ENCODE measurements around the gene ADAMTS1.
A peak's percentile ranks its signal among the peaks of the same experiment; 100 is the strongest.

ADAMTS1 gene

GRCh38 chr21:26852423-26852822 is 7.2 kb upstream of the ADAMTS1 start:
- H3K4me3 ChIP-seq (ENCODE audit: low read depth, low read length): no peak overlapping the region
- no peaks in the 10 kb centered on the region for H3K36me3 ChIP-seq (ENCODE audit: control insufficient read depth in 2 of 2, insufficient read depth in 1 of 2, low read length in 2 of 2)
- no peaks in the 10 kb centered on the region for H3K9me3 ChIP-seq (ENCODE audit: control insufficient read depth, insufficient read depth, low read depth, low read length)
- ChIA-PET CTCF (interaction anchor here (0.6 to 4.2 kb wide), 5 partner anchors 191 to 852 kb away, joined by 3 to 76 read pairs (median 3); no protein-coding TSS in a partner anchor), POLR2A (no interaction called here)
- H3K4me1 ChIP-seq (ENCODE audit: control insufficient read depth, insufficient read depth, low read length): no peaks in the 10 kb centered on the region; the same call in 1 of the 2 replicates
- no peak for TF ChIP-seq ZNF37A (tag by site-specific recombination; IDR thresholded peaks at IDR 0.05)
- TF ChIP-seq ZNF302 (tag by site-specific recombination; IDR thresholded peaks at IDR 0.05; ENCODE audit: low read depth): no peak
- no peak for TF ChIP-seq ZNF654 (tag by site-specific recombination; IDR thresholded peaks at IDR 0.05; ENCODE audit: low read depth)
- TF ChIP-seq ZNF624 (tag by site-specific recombination; IDR thresholded peaks at IDR 0.05): no peak
- TF ChIP-seq ZNF48 (tag by site-specific recombination; IDR thresholded peaks at IDR 0.05): no peak
- H3K27ac ChIP-seq (ENCODE audit: extremely low read depth, low read depth, low read length): no peak overlapping the region

DNA sequence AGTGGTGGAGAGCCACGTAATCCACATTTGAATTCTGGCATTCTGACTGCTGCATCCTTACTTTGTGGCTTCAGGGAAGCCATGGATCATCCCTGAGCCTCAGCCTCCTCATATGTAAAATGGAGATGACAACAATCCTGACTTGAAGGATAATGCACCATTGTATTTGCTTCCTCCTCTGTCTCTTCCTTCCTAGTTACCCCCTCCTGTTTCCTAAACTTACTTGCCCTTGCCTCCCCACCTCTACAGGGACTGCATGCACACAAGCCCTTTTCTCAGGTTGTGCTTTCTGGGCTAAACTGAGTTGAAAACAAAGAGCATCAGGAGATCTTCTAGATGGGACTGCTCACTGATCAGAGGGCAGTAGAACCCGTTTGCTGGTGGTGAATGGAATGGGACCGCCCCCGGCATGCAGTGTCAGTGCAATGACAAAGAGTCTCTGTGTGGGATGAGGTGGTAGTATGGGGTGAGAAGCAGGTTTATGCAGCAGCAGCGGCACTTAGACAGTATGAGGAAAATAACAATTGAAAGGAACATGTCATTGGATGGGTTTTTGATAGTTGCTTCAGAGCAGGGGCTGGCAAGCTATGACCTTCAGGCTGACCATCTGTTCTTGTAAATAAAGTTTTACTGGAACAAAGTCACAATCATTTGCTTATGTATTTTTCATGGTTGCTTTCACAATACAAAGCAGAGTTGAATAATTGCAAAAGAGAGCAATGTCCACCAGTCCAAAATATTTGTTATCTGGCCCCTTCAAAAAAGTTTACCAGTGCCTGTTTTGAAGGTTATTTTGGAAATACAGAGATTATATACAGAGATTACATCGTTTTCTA is 6.1 kb upstream of the ADAMTS1 start:
- Histone ChIP-seq H3K4me3 (ENCODE audit: low read depth, low read length) (no peak overlapping the region), H3K9me3 (ENCODE audit: control insufficient read depth, insufficient read depth, low read depth, low read length) (no peaks in the 10 kb centered on the region), H3K27ac (ENCODE audit: extremely low read depth, low read depth, low read length) (no peak overlapping the region), H3K36me3 (ENCODE audit: control insufficient read depth in 2 of 2, insufficient read depth in 1 of 2, low read length in 2 of 2) (no peaks in the 10 kb centered on the region), H3K4me1 (ENCODE audit: control insufficient read depth, insufficient read depth, low read length) (no peaks in the 10 kb centered on the region; the same call in 1 of the 2 replicates)
- CTCF ChIA-PET: interaction anchor here (0.5 to 4.2 kb wide), 26 partner anchors 9 to 1894 kb away, joined by 3 to 76 read pairs (median 4); no protein-coding TSS in a partner anchor
- TF ChIP-seq EGR2 (tag by site-specific recombination; IDR thresholded peaks at IDR 0.05; ENCODE audit: low read depth) (peak; percentile 36; the same call in 1 of the 2 replicates), ZFP41 (tag by site-specific recombination; IDR thresholded peaks at IDR 0.05; ENCODE audit: borderline replicate concordance) (no peak), ZFHX2 (tag by site-specific recombination; conservative IDR thresholded peaks at IDR 0.05) (0 out of 2 replicates have a peak, but pooled peaks have one; percentile 15)
- POLR2A ChIA-PET: no interaction called here

DNA sequence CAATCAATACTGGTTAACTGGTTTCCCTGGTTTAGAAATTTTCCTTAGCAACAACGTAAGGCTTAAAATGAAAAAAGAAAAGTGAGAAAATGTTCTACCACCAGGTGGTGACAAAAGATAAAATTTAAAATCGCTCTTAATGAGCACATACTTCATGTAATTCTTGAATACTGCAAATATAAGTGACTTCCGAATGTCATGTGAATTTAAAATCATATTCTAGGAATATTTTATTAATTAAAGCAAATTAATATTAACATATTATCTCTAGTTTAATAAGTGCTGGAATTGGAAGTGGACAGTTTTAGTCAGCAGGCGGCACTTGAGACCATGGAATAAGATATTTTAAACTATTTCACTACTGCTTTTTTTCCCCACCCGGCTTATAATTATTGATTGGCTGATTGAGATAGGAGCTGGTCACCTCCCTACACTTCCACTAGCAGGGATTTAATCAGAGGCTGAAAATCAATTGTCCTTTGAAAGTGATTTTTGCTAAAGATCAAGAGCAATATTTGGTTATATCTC is 5.0 kb upstream of the ADAMTS1 start:
- H3K4me3 ChIP-seq (ENCODE audit: low read depth, low read length): no peak overlapping the region
- H3K9me3 ChIP-seq (ENCODE audit: control insufficient read depth, insufficient read depth, low read depth, low read length): no peaks in the 10 kb centered on the region
- no peak overlapping the region for H3K27ac ChIP-seq (ENCODE audit: extremely low read depth, low read depth, low read length)
- CTCF ChIA-PET: interaction anchor here (0.5 to 4.2 kb wide), 40 partner anchors 8 to 1895 kb away, joined by 3 to 76 read pairs (median 3); no protein-coding TSS in a partner anchor
- H3K36me3 ChIP-seq (ENCODE audit: control insufficient read depth in 2 of 2, insufficient read depth in 1 of 2, low read length in 2 of 2): no peaks in the 10 kb centered on the region
- POLR2A ChIA-PET: no interaction called here
- no peaks in the 10 kb centered on the region; the same call in 1 of the 2 replicates for H3K4me1 ChIP-seq (ENCODE audit: control insufficient read depth, insufficient read depth, low read length)
- TF ChIP-seq, protein P1, sequence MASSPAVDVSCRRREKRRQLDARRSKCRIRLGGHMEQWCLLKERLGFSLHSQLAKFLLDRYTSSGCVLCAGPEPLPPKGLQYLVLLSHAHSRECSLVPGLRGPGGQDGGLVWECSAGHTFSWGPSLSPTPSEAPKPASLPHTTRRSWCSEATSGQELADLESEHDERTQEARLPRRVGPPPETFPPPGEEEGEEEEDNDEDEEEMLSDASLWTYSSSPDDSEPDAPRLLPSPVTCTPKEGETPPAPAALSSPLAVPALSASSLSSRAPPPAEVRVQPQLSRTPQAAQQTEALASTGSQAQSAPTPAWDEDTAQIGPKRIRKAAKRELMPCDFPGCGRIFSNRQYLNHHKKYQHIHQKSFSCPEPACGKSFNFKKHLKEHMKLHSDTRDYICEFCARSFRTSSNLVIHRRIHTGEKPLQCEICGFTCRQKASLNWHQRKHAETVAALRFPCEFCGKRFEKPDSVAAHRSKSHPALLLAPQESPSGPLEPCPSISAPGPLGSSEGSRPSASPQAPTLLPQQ (tag by site-specific recombination; IDR thresholded peaks at IDR 0.05): no peak
- TF ChIP-seq OVOL3 (tag by site-specific recombination; IDR thresholded peaks at IDR 0.05) (no peak), RBAK (tag by site-specific recombination; IDR thresholded peaks at IDR 0.05) (no peak), ZNF654 (tag by site-specific recombination; IDR thresholded peaks at IDR 0.05; ENCODE audit: low read depth) (peak; percentile 83), ZNF146 (tag by site-specific recombination; IDR thresholded peaks at IDR 0.05) (no peak), PRDM10 (tag by site-specific recombination; IDR thresholded peaks at IDR 0.05) (no peak), ZNF202 (tag by site-specific recombination; IDR thresholded peaks at IDR 0.05; ENCODE audit: borderline replicate concordance) (no peak), ZNF133 (tag by site-specific recombination; IDR thresholded peaks at IDR 0.05) (no peak), ZNF707 (tag by site-specific recombination; IDR thresholded peaks at IDR 0.05) (no peak), ZNF660 (tag by site-specific recombination; IDR thresholded peaks at IDR 0.05) (no peak), GLIS1 (tag by site-specific recombination; IDR thresholded peaks at IDR 0.05) (no peak), ZNF157 (tag by site-specific recombination; IDR thresholded peaks at IDR 0.05) (no peak), ZNF26 (tag by site-specific recombination; IDR thresholded peaks at IDR 0.05) (no peak), ZNF24 (tag by site-specific recombination; IDR thresholded peaks at IDR 0.05) (no peak)
- TF ChIP-seq, protein P2, sequence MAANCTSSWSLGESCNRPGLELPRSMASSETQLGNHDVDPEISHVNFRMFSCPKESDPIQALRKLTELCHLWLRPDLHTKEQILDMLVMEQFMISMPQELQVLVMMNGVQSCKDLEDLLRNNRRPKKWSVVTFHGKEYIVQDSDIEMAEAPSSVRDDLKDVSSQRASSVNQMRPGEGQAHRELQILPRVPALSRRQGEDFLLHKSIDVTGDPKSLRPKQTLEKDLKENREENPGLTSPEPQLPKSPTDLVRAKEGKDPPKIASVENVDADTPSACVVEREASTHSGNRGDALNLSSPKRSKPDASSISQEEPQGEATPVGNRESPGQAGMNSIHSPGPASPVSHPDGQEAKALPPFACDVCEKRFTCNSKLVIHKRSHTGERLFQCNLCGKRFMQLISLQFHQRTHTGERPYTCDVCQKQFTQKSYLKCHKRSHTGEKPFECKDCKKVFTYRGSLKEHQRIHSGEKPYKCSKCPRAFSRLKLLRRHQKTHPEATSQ (tag by site-specific recombination; IDR thresholded peaks at IDR 0.05): no peak

Measured in HEK293 (cell line).